22Rv1 (cell line): ENCODE measurements around the gene SLC16A2.

Experiments
- H3K27ac ChIP-seq: fragments of 450-650 bp; 2 replicates; pipeline ENCODE4 v1.5.1; 2017
- CTCF ChIP-seq: fragments of 450-650 bp; IDR thresholded peaks from 2 replicates; pipeline ENCODE4 v1.5.1; 2017; ENCODE audit warnings: mild to moderate bottlenecking
- ZFX ChIP-seq: fragments of 450-650 bp; IDR thresholded peaks from 2 replicates; pipeline ENCODE4 v1.6.1; 2017; ENCODE audit warnings: antibody characterized with exemption, borderline replicate concordance

Gene SLC16A2

GRCh38 chrX:74520291-74520690 lies 99.0 kb downstream of the SLC16A2 start:
- no peak overlapping the region for H3K27ac ChIP-seq
- TF ChIP-seq ZFX: no peak
- TF ChIP-seq CTCF: no peak

- H3K27ac ChIP-seq: no peak overlapping the region
Observed at GRCh38 chrX:74520896-74521295, 99.6 kb downstream of the SLC16A2 start.

GRCh38 chrX:74521961-74522751 lies 100.9 kb downstream of the SLC16A2 start:
- TF ChIP-seq CTCF (no peak), ZFX (no peak)
- H3K27ac ChIP-seq: no peak overlapping the region

More at GRCh38 chrX:74520896-74521295, 99.6 kb downstream of the SLC16A2 start:
- TF ChIP-seq CTCF: no peak
- no peak for TF ChIP-seq ZFX

- TF ChIP-seq CTCF: no peak
- H3K27ac ChIP-seq: no peak overlapping the region
Observed at GRCh38 chrX:74523224-74523623, 101.9 kb downstream of the SLC16A2 start.

GRCh38 chrX:74523870-74524735 lies 102.8 kb downstream of the SLC16A2 start:
- no peak for TF ChIP-seq CTCF
- no peak for TF ChIP-seq ZFX
- no peak overlapping the region for H3K27ac ChIP-seq

GRCh38 chrX:74525116-74525515 lies 103.8 kb downstream of the SLC16A2 start:
- TF ChIP-seq ZFX (no peak), CTCF (no peak)
- no peak overlapping the region for H3K27ac ChIP-seq

- H3K27ac ChIP-seq: no peak overlapping the region
- TF ChIP-seq CTCF (no peak), ZFX (no peak)
Observed at GRCh38 chrX:74526764-74527163, 105.5 kb downstream of the SLC16A2 start.
